Amniotic stem cell (primary cell): ENCODE data around the gene CT45A2.
"Not testable (repeated sequence)": the region's sequence is repeated elsewhere in the genome, so short reads cannot be mapped to it uniquely, and the experiment has no call there.

Source experiments
- DNase-seq: peaks from one replicate; lab custom pipeline; 2025; lab: John Stamatoyannopoulos, UW

Gene CT45A2, protein sequence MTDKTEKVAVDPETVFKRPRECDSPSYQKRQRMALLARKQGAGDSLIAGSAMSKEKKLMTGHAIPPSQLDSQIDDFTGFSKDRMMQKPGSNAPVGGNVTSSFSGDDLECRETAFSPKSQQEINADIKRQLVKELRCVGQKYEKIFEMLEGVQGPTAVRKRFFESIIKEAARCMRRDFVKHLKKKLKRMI

DNA sequence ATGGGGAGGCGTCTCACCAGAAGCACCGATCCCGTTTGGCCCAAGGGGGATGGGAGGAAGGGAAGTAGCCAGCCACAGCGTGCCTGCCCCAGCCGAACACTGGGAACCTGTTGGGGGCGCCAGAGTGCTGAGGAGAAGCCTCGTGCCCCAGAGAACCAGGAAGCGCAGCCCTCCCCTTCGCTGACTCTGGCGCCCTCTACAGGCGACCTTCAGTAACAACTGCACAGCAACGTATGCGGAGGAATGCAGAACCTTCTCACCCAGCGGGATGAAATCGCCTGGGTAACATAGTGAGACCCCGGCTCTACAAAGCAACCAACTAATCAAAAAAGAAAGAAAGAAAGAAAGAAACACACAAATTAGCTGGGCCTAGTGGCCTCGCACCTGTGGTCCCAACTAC, at the start of gene CT45A2:
Gene CT45A2 (minus strand): TSS at position 101 of the 400 bp plus-strand sequence. CDS start 3,747 bp downstream, outside the sequence.
- not testable (repeated sequence) for DNase-seq

DNA sequence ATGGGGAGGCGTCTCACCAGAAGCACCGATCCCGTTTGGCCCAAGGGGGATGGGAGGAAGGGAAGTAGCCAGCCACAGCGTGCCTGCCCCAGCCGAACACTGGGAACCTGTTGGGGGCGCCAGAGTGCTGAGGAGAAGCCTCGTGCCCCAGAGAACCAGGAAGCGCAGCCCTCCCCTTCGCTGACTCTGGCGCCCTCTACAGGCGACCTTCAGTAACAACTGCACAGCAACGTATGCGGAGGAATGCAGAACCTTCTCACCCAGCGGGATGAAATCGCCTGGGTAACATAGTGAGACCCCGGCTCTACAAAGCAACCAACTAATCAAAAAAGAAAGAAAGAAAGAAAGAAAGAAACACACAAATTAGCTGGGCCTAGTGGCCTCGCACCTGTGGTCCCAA, 34.6 kb upstream of the CT45A2 start, which contains the start of gene CT45A8:
Gene CT45A8 (minus strand): TSS at position 101 of the 400 bp plus-strand sequence. CDS start 3,755 bp downstream, outside the sequence.
- not testable (repeated sequence) for DNase-seq

DNA sequence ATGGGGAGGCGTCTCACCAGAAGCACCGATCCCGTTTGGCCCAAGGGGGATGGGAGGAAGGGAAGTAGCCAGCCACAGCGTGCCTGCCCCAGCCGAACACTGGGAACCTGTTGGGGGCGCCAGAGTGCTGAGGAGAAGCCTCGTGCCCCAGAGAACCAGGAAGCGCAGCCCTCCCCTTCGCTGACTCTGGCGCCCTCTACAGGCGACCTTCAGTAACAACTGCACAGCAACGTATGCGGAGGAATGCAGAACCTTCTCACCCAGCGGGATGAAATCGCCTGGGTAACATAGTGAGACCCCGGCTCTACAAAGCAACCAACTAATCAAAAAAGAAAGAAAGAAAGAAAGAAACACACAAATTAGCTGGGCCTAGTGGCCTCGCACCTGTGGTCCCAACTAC, 17.4 kb upstream of the CT45A2 start, which contains the start of gene CT45A7:
Gene CT45A7 (minus strand): TSS at position 101 of the 400 bp plus-strand sequence. CDS start 3,747 bp downstream, outside the sequence.
- not testable (repeated sequence) for DNase-seq

DNA sequence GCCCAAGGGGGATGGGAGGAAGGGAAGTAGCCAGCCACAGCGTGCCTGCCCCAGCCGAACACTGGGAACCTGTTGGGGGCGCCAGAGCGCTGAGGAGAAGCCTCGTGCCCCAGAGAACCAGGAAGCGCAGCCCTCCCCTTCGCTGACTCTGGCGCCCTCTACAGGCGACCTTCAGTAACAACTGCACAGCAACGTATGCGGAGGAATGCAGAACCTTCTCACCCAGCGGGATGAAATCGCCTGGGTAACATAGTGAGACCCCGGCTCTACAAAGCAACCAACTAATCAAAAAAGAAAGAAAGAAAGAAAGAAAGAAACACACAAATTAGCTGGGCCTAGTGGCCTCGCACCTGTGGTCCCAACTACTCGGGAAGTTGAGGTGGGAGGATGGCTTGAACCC, 17.1 kb downstream of the CT45A2 start, which contains the start of gene CT45A6:
Gene CT45A6 (minus strand): TSS at position 101 of the 400 bp plus-strand sequence. CDS start 3,794 bp downstream, outside the sequence.
- DNase-seq = not testable (repeated sequence)

DNA sequence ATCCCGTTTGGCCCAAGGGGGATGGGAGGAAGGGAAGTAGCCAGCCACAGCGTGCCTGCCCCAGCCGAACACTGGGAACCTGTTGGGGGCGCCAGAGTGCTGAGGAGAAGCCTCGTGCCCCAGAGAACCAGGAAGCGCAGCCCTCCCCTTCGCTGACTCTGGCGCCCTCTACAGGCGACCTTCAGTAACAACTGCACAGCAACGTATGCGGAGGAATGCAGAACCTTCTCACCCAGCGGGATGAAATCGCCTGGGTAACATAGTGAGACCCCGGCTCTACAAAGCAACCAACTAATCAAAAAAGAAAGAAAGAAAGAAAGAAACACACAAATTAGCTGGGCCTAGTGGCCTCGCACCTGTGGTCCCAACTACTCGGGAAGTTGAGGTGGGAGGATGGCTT, 34.4 kb downstream of the CT45A2 start, which contains the start of gene CT45A5:
Gene CT45A5 (minus strand): TSS at position 101 of the 400 bp plus-strand sequence. CDS start 3,774 bp downstream, outside the sequence.
- DNase-seq = not testable (repeated sequence)

DNA sequence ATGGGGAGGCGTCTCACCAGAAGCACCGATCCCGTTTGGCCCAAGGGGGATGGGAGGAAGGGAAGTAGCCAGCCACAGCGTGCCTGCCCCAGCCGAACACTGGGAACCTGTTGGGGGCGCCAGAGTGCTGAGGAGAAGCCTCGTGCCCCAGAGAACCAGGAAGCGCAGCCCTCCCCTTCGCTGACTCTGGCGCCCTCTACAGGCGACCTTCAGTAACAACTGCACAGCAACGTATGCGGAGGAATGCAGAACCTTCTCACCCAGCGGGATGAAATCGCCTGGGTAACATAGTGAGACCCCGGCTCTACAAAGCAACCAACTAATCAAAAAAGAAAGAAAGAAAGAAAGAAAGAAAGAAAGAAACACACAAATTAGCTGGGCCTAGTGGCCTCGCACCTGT, 51.7 kb downstream of the CT45A2 start, which contains the start of gene CT45A3:
Gene CT45A3 (minus strand): TSS at position 101 of the 400 bp plus-strand sequence. CDS start 3,747 bp downstream, outside the sequence.
- not testable (repeated sequence) for DNase-seq
